Adrenal gland (tissue), 5 donors: ENCODE data around the gene MAML2.

Experiments used
- CTCF ChIP-seq, 6 experiments: fragments of 450-650 bp in 4 of 6; fragments of 200-600 bp in 2 of 6; sonication (generic) in 1 of 6; IDR thresholded peaks; 1 replicate in 5 of 6; 2 replicates in 1 of 6; pipeline versions ENCODE4 v1.5.1 to v1.8.0; 2016 to 2021; ENCODE audit warnings: antibody characterized with exemption in 6 of 6, mild to moderate bottlenecking in 2 of 6, moderate library complexity in 1 of 6
- POLR2A ChIP-seq, 2 donors: fragments of 450-650 bp; IDR thresholded peaks; one replicate each; pipeline ENCODE4 v1.6.1; 2017; ENCODE audit warnings: antibody characterized with exemption in 2 of 2, mild to moderate bottlenecking in 2 of 2, moderate library complexity in 1 of 2
- donor health status: DM: no; HTN: no; CAD: no.

GRCh38 chr11:96215110-96215782, 127.7 kb downstream of the MAML2 start:
- TF ChIP-seq POLR2A (IDR thresholded peaks at IDR 0.05) (no peak), CTCF (IDR thresholded peaks at IDR 0.05) (no peak)
